GM12878 (cell line): ENCODE data around the gene LHCGR. TPM values are rescaled to one million over a fixed set of nuclear protein-coding genes. Genes with fewer than 3 reads are reported as not detected.

Experiments
- ATAC-seq: fragments of 200-7000 bp; cut with Tn5 transposase; 3 replicates; pipeline ENCODE4 v1.9.1; 2020; ENCODE audit warnings: mild to moderate bottlenecking, moderate library complexity
- BruUV-seq: library from RNA; stranded (reverse); fragments of 400-500 nt; replicated peaks from 2 replicates; lab custom pipeline; 2021; lab: Mats Ljungman, UMichigan
- CTCF ChIA-PET: fragments of 300-600 bp; sonication (Branson Sonifier 250); formaldehyde crosslinking; extraction: SDS; loops from one replicate; lab custom pipeline; 2021; ENCODE audit warnings: inconsistent platforms; lab: Yijun Ruan, JAX
- POLR2A ChIA-PET: fragments of 350-600 bp; formaldehyde crosslinking; extraction: SDS; loops from one replicate; lab custom pipeline; 2021; ENCODE audit warnings: inconsistent platforms; lab: Charles Lee
- RAD21 ChIA-PET: fragments of 300-600 bp; sonication (Branson Sonifier 250); formaldehyde crosslinking; loops from one replicate; lab custom pipeline; 2023; ENCODE audit warnings: antibody characterized with exemption; ENCODE audit not compliant: unreplicated experiment; lab: Charles Lee
- SMC1A ChIA-PET: fragments of 300-600 bp; sonication (Branson Sonifier 250); formaldehyde crosslinking; loops from one replicate; lab custom pipeline; 2023; ENCODE audit not compliant: unreplicated experiment, uncharacterized antibody; lab: Charles Lee
- DNase-seq: peaks from one replicate; pipeline ENCODE4 v3.0.0-alpha.2; 2011; ENCODE audit warnings: low read depth, low spot score
- FAIRE-seq: peaks from 3 replicates; lab custom pipeline; 2011; peaks lifted over from hg19 to GRCh38; lab: Jason Lieb, UNC
- H2AFZ ChIP-seq: 2 replicates; pipeline ENCODE4 v1.6.0; 2011; ENCODE audit warnings: low read depth, low read length, control low read depth; ENCODE audit not compliant: control insufficient read depth
- H3K27ac ChIP-seq: 2 replicates; pipeline ENCODE4 v1.5.1; 2011; ENCODE audit warnings: control low read depth; ENCODE audit not compliant: control insufficient read depth, insufficient read depth
- H3K27me3 ChIP-seq, 2 experiments: replicated peaks in 1 of 2; 2 replicates each; pipeline versions ENCODE4 v1.6.0 to v1.6.1; 2011; ENCODE audit warnings: low read length in 1 of 2; ENCODE audit not compliant: control insufficient read depth in 2 of 2, insufficient read depth in 2 of 2
- H3K36me3 ChIP-seq, 2 experiments: 2 replicates each; pipeline ENCODE4 v1.5.1; 2011; ENCODE audit warnings: low read length in 1 of 2; ENCODE audit not compliant: control insufficient read depth in 2 of 2, insufficient read depth in 2 of 2
- H3K4me1 ChIP-seq: 2 replicates; pipeline ENCODE4 v1.6.1; 2011; ENCODE audit warnings: mild to moderate bottlenecking, low read length, moderate library complexity, mixed read lengths; ENCODE audit not compliant: control insufficient read depth, insufficient read depth
- H3K4me2 ChIP-seq: 2 replicates; pipeline ENCODE4 v1.6.0; 2011; ENCODE audit warnings: control low read depth; ENCODE audit not compliant: control insufficient read depth, insufficient read depth
- H3K4me3 ChIP-seq: fragments of 200-600 bp; sonication (generic); 2 replicates; pipeline ENCODE4 v1.5.1; 2016
- H3K79me2 ChIP-seq: 2 replicates; pipeline ENCODE4 v1.6.0; 2011; ENCODE audit warnings: low read length; ENCODE audit not compliant: control insufficient read depth, insufficient read depth
- H3K9ac ChIP-seq: 2 replicates; pipeline ENCODE4 v1.8.0; 2011; ENCODE audit warnings: low read length, control low read depth, mixed read lengths; ENCODE audit not compliant: control insufficient read depth, insufficient read depth
- H3K9me3 ChIP-seq: replicated peaks from 3 replicates; pipeline ENCODE4 v1.5.1; 2011; ENCODE audit warnings: mild to moderate bottlenecking, low read length; ENCODE audit not compliant: control insufficient read depth, insufficient read depth
- H4K20me1 ChIP-seq: 2 replicates; pipeline ENCODE4 v1.6.0; 2011; ENCODE audit not compliant: control insufficient read depth, insufficient read depth
- BACH1 ChIP-seq: fragments of 450-650 bp; IDR thresholded peaks from 2 replicates; pipeline ENCODE4 v1.6.1; 2017; ENCODE audit warnings: mild to moderate bottlenecking, borderline replicate concordance
- CHD2 ChIP-seq: IDR thresholded peaks from 2 replicates; pipeline ENCODE4 v1.6.1; 2011; ENCODE audit warnings: low read depth, low read length, improper control_type of control experiment, borderline replicate concordance
- EP300 ChIP-seq, 2 experiments: fragments of 150-350 bp in 1 of 2; IDR thresholded peaks; 2 replicates each; pipeline ENCODE4 v1.6.1; 2011 to 2012; ENCODE audit warnings: low read depth in 2 of 2, low read length in 2 of 2, borderline replicate concordance in 1 of 2, improper control_type of control experiment in 1 of 2, inconsistent platforms in 1 of 2; ENCODE audit not compliant: control insufficient read depth in 1 of 2
- MXI1 ChIP-seq: fragments of 150-350 bp; IDR thresholded peaks from 2 replicates; pipeline ENCODE4 v1.6.1; 2011; ENCODE audit warnings: low read depth, mild to moderate bottlenecking, inconsistent platforms, low read length, improper control_type of control experiment
- PBX3 ChIP-seq: IDR thresholded peaks from 2 replicates; pipeline ENCODE4 v1.6.1; 2011; ENCODE audit warnings: mild to moderate bottlenecking, low read depth, low read length, moderate library complexity; ENCODE audit not compliant: insufficient replicate concordance
- SPI1 ChIP-seq: IDR thresholded peaks from 2 replicates; pipeline ENCODE4 v1.6.1; 2011; ENCODE audit warnings: low read depth, mild to moderate bottlenecking, low read length, moderate library complexity, borderline replicate concordance; ENCODE audit not compliant: insufficient read depth
- ZZZ3 ChIP-seq: IDR thresholded peaks from 2 replicates; pipeline ENCODE4 v1.6.1; 2011; ENCODE audit warnings: low read depth; ENCODE audit not compliant: control insufficient read depth, insufficient read length
- WGBS: methylation state at CpG from one replicate; pipeline ENCODE4 v1.1.6; 2016; ENCODE audit warnings: low lambda C conversion rate; ENCODE audit not compliant: insufficient replicate concordance, insufficient coverage; ENCODE audit errors: missing lambda C conversion rate; 5-methylcytosine and 5-hydroxymethylcytosine counted together
- in situ Hi-C: fragments of 300-500 bp; cut with MboI; formaldehyde crosslinking; loops from 9 replicates; pipeline ENCODE4 v1.14.3; 2018; ENCODE audit warnings: mixed read lengths
- intact Hi-C: fragments of 100-400 bp; cut with micrococcal nuclease; formaldehyde crosslinking; loops from one replicate; pipeline ENCODE4 v1.14.2; 2022; ENCODE audit not compliant: unreplicated experiment
- polyA plus RNA-seq, 11 experiments: library from polyadenylated mRNA; depleted of rRNA in 4 of 11; unstranded in 6 of 11; stranded (reverse) in 5 of 11; fragments of >200 nt; fragmentation: Nextera tagmentation in 4 of 11; fragmentation: Illumina TruSeq in 1 of 11; extraction: Ambion mirVana in 4 of 11; extraction: Trizol in 1 of 11; gene quantifications; 1 replicate in 1 of 11; 2 replicates in 10 of 11; pipeline versions ENCODE4 v1.2.1 to v1.2.3, GENCODE V29; 2011 to 2016; ENCODE audit warnings: inconsistent platforms in 2 of 11, missing spikeins in 2 of 11, low read depth in 1 of 11
- total RNA-seq, 4 experiments: library from RNA; depleted of rRNA in 3 of 4; stranded (reverse); fragments of >200 nt in 3 of 4; fragmentation: Illumina TruSeq in 1 of 4; extraction: Trizol in 1 of 4; gene quantifications; 2 replicates each; pipeline versions ENCODE4 v1.2.1 to v1.2.3, GENCODE V29; 2013 to 2021

The LHCGR gene
- total and polyA plus RNA-seq, 10 of the 15 experiments (the other 5 are each of a cell fraction or from before 2014, with no cell fraction given) = 0.02 to 1.9 (median 0.13) TPM; not detected in 5

GRCh38 chr2:48694149-48694548 is 61.4 kb downstream of the LHCGR start:
- intact Hi-C loops (no loop called here), in situ Hi-C loops (no loop called here)
- Histone ChIP-seq H3K36me3 (no peaks in the 10 kb centered on the region), H3K9ac (no peak overlapping the region), H3K27me3 (no peaks in the 10 kb centered on the region; a peak in 1 of 4 replicates), H3K79me2 (no peaks in the 10 kb centered on the region), H3K9me3 (no peaks in the 10 kb centered on the region), H2AFZ (no peak overlapping the region), H4K20me1 (no peaks in the 10 kb centered on the region), H3K4me1 (no peaks in the 10 kb centered on the region), H3K27ac (no peak overlapping the region), H3K4me3 (no peak overlapping the region), H3K4me2 (no peak overlapping the region)
- DNase-seq = no peak
- ChIA-PET CTCF (no interaction called here), RAD21 (no interaction called here), POLR2A (no interaction called here), SMC1A (interaction anchor here (1.0 to 1.3 kb wide), 2 partner anchors 33 to 70 kb away, joined by 3 read pairs; no protein-coding TSS in a partner anchor)
- no peak for FAIRE-seq
- TF ChIP-seq SPI1 (no peak), MXI1 (no peak), ZZZ3 (no peak), BACH1 (no peak), CHD2 (no peak), EP300 (IDR thresholded peaks at IDR 0.05; ENCODE audit: borderline replicate concordance in 1 of 2, control insufficient read depth in 1 of 2, low read depth in 2 of 2, low read length in 2 of 2) (no peak), PBX3 (no peak)
- 0% methylated on average over 3 of the region's 3 CpGs for WGBS
- ATAC-seq = no peak
- no TSS peak for BruUV-seq
